HepG2 (cell line): Measurements from ENCODE around the gene EYA4. TPM values are rescaled to one million over a fixed set of nuclear protein-coding genes. Genes with fewer than 3 reads are reported as not detected.

ENCODE experiments used
- ATAC-seq: fragments of 200-7000 bp; cut with Tn5 transposase; 3 replicates; pipeline ENCODE4 v1.9.1; 2020; ENCODE audit warnings: mild to moderate bottlenecking, moderate library complexity
- BruUV-seq: library from RNA; stranded (reverse); fragments of 400-500 nt; replicated peaks from 2 replicates; lab custom pipeline; 2021; lab: Mats Ljungman, UMichigan
- CTCF ChIA-PET: fragments of 300-600 bp; formaldehyde crosslinking; extraction: SDS; loops from one replicate; lab custom pipeline; 2021; ENCODE audit warnings: low total read pairs, inconsistent platforms, low intra/inter-chr PET ratio; lab: Yijun Ruan, JAX
- POLR2A ChIA-PET: fragments of 350-600 bp; sonication (Branson Sonifier 250); formaldehyde crosslinking; loops from one replicate; lab custom pipeline; 2020; ENCODE audit warnings: antibody characterized with exemption, inconsistent platforms; lab: Yijun Ruan, JAX
- DNase-seq: peaks from one replicate; pipeline ENCODE4 v3.0.0-alpha.2; 2015; ENCODE audit warnings: low spot score
- FAIRE-seq: peaks from 3 replicates; lab custom pipeline; 2011; peaks lifted over from hg19 to GRCh38; lab: Jason Lieb, UNC
- H2AFZ ChIP-seq: one replicate; pipeline ENCODE4 v1.6.1; 2011; ENCODE audit warnings: low read length, inconsistent platforms
- H3K27ac ChIP-seq: fragments of 300-600 bp; 3 replicates; pipeline ENCODE4 v1.8.0; 2011; ENCODE audit warnings: mixed run types, mild to moderate bottlenecking, mixed read lengths, low read length, inconsistent platforms; ENCODE audit not compliant: insufficient read depth; ENCODE audit errors: extremely low read length
- H3K27me3 ChIP-seq, 2 experiments: fragments of 200-600 bp in 1 of 2; 2 replicates in 1 of 2; 3 replicates in 1 of 2; pipeline versions ENCODE4 v1.6.0 to v1.8.0; 2011; ENCODE audit warnings: low read length in 2 of 2, mild to moderate bottlenecking in 2 of 2, moderate library complexity in 2 of 2, inconsistent platforms in 1 of 2; ENCODE audit not compliant: insufficient read depth in 2 of 2, control insufficient read depth in 1 of 2
- H3K36me3 ChIP-seq, 2 experiments: fragments of 200-600 bp in 1 of 2; replicated peaks in 1 of 2; 2 replicates in 1 of 2; 3 replicates in 1 of 2; pipeline versions ENCODE4 v1.5.1 to v1.8.0; 2011; ENCODE audit warnings: low read length in 2 of 2, inconsistent platforms in 1 of 2; ENCODE audit not compliant: insufficient read depth in 2 of 2, control insufficient read depth in 1 of 2
- H3K4me1 ChIP-seq: 2 replicates; pipeline ENCODE4 v1.5.1; 2012; ENCODE audit warnings: low read length, inconsistent platforms; ENCODE audit not compliant: insufficient read depth
- H3K4me2 ChIP-seq: 2 replicates; pipeline ENCODE4 v1.6.0; 2011; ENCODE audit warnings: low read depth, low read length, inconsistent platforms
- H3K4me3 ChIP-seq, 3 experiments: fragments of 200-600 bp in 1 of 3; sonication (generic), shearing (Covaris generic) in 1 of 3; replicated peaks in 1 of 3; 2 replicates each; pipeline ENCODE4 v1.5.1; 2011 to 2016; ENCODE audit warnings: low read length in 3 of 3, inconsistent platforms in 2 of 3, low read depth in 2 of 3, mild to moderate bottlenecking in 2 of 3, control low read depth in 1 of 3, mixed read lengths in 1 of 3; ENCODE audit not compliant: insufficient read depth in 1 of 3
- H3K79me2 ChIP-seq: one replicate; pipeline ENCODE4 v1.6.1; 2011; ENCODE audit warnings: low read length, inconsistent platforms; ENCODE audit not compliant: insufficient read depth
- H3K9ac ChIP-seq: 2 replicates; pipeline ENCODE4 v1.6.0; 2011; ENCODE audit warnings: mild to moderate bottlenecking, low read depth, low read length, inconsistent platforms; ENCODE audit not compliant: insufficient read depth
- H3K9me3 ChIP-seq: 2 replicates; pipeline ENCODE4 v1.5.1; 2012; ENCODE audit warnings: mild to moderate bottlenecking, low read length
- H4K20me1 ChIP-seq: 2 replicates; pipeline ENCODE4 v1.6.0; 2011; ENCODE audit warnings: inconsistent platforms, mild to moderate bottlenecking, low read length, moderate library complexity; ENCODE audit not compliant: insufficient read depth
- RBM22 ChIP-seq: fragments of 200-400 bp; formaldehyde crosslinking; optimal IDR thresholded peaks from 2 replicates; pipeline ENCODE3; 2017; ENCODE audit warnings: mild to moderate bottlenecking, low read length, moderate library complexity
- SMAD3 ChIP-seq: sonication (generic); formaldehyde crosslinking; IDR thresholded peaks from 2 replicates; pipeline ENCODE4 v1.4.0; 2020; ENCODE audit warnings: missing genetic modification reagents
- SMARCC2 ChIP-seq: fragments of 450-650 bp; IDR thresholded peaks from 2 replicates; pipeline ENCODE4 v1.6.1; 2017; ENCODE audit warnings: antibody characterized with exemption, mild to moderate bottlenecking
- ZSCAN25 ChIP-seq: sonication (generic); formaldehyde crosslinking; IDR thresholded peaks from 2 replicates; pipeline ENCODE4 v1.8.0; 2022; ENCODE audit warnings: mild to moderate bottlenecking, missing genetic modification reagents
- WGBS: methylation state at CpG from one replicate; pipeline ENCODE4 v1.1.6; 2017; ENCODE audit warnings: low lambda C conversion rate; 5-methylcytosine and 5-hydroxymethylcytosine counted together
- in situ Hi-C: cut with HindIII; loops from 2 replicates; pipeline ENCODE4 v1.10.0; 2017; ENCODE audit warnings: low pct_unique_long_range_greater_than_20kb; ENCODE audit not compliant: extremely low pct_ligation_motif_present
- intact Hi-C: fragments of 100-400 bp; cut with micrococcal nuclease; formaldehyde crosslinking; loops from one replicate; pipeline ENCODE4 v1.10.0; 2022; ENCODE audit not compliant: unreplicated experiment
- polyA plus RNA-seq, 8 experiments: library from polyadenylated mRNA; depleted of rRNA in 3 of 8; stranded (reverse) in 7 of 8; unstranded in 1 of 8; fragments of >200 nt; fragmentation: Illumina TruSeq in 4 of 8; extraction: Trizol in 4 of 8; gene quantifications; 2 replicates each; pipeline versions ENCODE4 v1.2.1 to v1.2.3, GENCODE V29; 2011 to 2016; ENCODE audit warnings: low read depth in 4 of 8, missing spikeins in 1 of 8, mixed read lengths in 1 of 8; ENCODE audit not compliant: insufficient read depth in 1 of 8
- total RNA-seq, 5 experiments: library from RNA; depleted of rRNA; stranded (reverse); fragments of >200 nt; fragmentation: Illumina TruSeq; extraction: Trizol; gene quantifications; 2 replicates each; pipeline ENCODE4 v1.2.3, GENCODE V29; 2016; ENCODE audit warnings: low read depth in 1 of 5
- TF ChIP-seq, protein P1 (sequence below): sonication (generic); formaldehyde crosslinking; conservative IDR thresholded peaks from 2 replicates; pipeline ENCODE4 v1.4.0; 2020; ENCODE audit warnings: missing genetic modification reagents
- TF ChIP-seq, protein P2 (sequence below), 2 experiments: fragments of 450-650 bp in 1 of 2; sonication (generic) in 1 of 2; formaldehyde crosslinking; IDR thresholded peaks; 2 replicates each; pipeline versions ENCODE4 v1.5.0 to v1.8.0; 2020 to 2022; ENCODE audit warnings: mild to moderate bottlenecking in 1 of 2, missing genetic modification reagents in 1 of 2

EYA4 gene
- total and polyA plus RNA-seq, 2 of the 13 experiments (the other 11 are each of a cell fraction or from before 2014, with no cell fraction given), result not detected

DNA sequence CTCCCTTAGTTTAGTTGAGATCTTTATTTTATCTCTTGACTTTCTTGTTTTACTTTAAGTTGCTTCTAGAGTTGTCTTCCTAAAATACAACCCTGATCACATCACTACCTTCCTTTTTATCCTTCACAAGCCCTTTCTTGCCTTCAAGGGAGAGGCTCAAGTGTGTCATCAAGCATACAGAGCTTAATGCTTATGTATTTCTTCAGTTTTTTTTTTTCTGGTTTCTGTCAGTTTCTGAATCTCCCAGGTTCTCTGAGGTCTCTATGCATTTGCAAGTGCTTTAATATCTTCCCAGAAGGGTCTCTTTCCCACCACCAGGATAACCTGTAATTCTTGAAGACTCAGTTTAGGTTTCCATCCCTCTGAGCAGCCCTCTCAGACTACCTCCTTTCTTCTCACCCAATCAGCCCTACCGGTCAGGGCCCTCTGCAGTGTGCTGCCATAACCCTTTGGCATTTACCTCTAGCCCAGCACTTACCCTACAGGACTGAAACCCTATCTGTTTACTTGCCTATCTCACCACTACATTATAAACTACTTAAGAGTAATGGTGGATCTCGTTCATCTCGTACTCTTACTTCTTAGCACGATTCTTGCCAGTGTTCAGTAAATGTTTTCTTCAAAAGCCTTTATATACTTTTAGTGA lies 36.9 kb downstream of the EYA4 start:
- no peak overlapping the region for H3K4me2 ChIP-seq
- H3K27me3 ChIP-seq, result no peaks in the 10 kb centered on the region
- H2AFZ ChIP-seq, result no peak overlapping the region
- no peak for ATAC-seq
- intact Hi-C loops (no loop called here), in situ Hi-C loops (no loop called here)
- 1% methylated on average over 4 of the region's 4 CpGs for WGBS
- CTCF ChIA-PET, result no interaction called here
- no peak for DNase-seq
- no peak overlapping the region for H3K4me3 ChIP-seq
- H3K36me3 ChIP-seq, result no peaks in the 10 kb centered on the region
- H3K79me2 ChIP-seq, result no peaks in the 10 kb centered on the region
- H4K20me1 ChIP-seq, result no peaks in the 10 kb centered on the region
- no peaks in the 10 kb centered on the region for H3K9me3 ChIP-seq
- no TSS peak for BruUV-seq
- POLR2A ChIA-PET, result no interaction called here
- H3K4me1 ChIP-seq, result no peaks in the 10 kb centered on the region
- no peak overlapping the region for H3K9ac ChIP-seq
- FAIRE-seq, result no peak
- no peak for TF ChIP-seq SMAD3
- no peak for TF ChIP-seq RBM22
- TF ChIP-seq, protein P1, sequence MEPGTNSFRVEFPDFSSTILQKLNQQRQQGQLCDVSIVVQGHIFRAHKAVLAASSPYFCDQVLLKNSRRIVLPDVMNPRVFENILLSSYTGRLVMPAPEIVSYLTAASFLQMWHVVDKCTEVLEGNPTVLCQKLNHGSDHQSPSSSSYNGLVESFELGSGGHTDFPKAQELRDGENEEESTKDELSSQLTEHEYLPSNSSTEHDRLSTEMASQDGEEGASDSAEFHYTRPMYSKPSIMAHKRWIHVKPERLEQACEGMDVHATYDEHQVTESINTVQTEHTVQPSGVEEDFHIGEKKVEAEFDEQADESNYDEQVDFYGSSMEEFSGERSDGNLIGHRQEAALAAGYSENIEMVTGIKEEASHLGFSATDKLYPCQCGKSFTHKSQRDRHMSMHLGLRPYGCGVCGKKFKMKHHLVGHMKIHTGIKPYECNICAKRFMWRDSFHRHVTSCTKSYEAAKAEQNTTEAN (CRISPR knock-in tag), result no peak
- TF ChIP-seq, protein P2, sequence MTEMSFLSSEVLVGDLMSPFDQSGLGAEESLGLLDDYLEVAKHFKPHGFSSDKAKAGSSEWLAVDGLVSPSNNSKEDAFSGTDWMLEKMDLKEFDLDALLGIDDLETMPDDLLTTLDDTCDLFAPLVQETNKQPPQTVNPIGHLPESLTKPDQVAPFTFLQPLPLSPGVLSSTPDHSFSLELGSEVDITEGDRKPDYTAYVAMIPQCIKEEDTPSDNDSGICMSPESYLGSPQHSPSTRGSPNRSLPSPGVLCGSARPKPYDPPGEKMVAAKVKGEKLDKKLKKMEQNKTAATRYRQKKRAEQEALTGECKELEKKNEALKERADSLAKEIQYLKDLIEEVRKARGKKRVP (CRISPR knock-in tag; IDR thresholded peaks at IDR 0.05), result no peak
- TF ChIP-seq SMARCC2, result no peak
- no peak for TF ChIP-seq ZSCAN25 (CRISPR knock-in tag)
- H3K27ac ChIP-seq, result no peak overlapping the region
